ENCODE results near the gene TIRAP.

- TF ChIP-seq POLR2A (IDR thresholded peaks at IDR 0.05) (no peak), CTCF (IDR thresholded peaks at IDR 0.05) (no peak), POLR2AphosphoS5 (IDR thresholded peaks at IDR 0.05) (no peak)
Observed at GRCh38 chr11:126311401-126312291, 28.8 kb downstream of the TIRAP start.
